Fibroblast of lung (primary cell): ENCODE results near the gene ZEB2. TPM values are rescaled to one million over a fixed set of nuclear protein-coding genes. Genes with fewer than 3 reads are reported as not detected.

Source experiments
- DNase-seq, 2 donors: peaks; one replicate each; pipeline versions ENCODE4 v3.0.0 to v3.0.0-alpha.2; 2010; ENCODE audit warnings: low read depth in 2 of 2
- H2AFZ ChIP-seq: 2 replicates; pipeline ENCODE4 v1.5.1; 2012; ENCODE audit warnings: low read length, control low read depth, inconsistent platforms
- H3K27ac ChIP-seq: 2 replicates; pipeline ENCODE4 v1.5.1; 2011; ENCODE audit warnings: low read length, control low read depth; ENCODE audit not compliant: insufficient read depth
- H3K27me3 ChIP-seq: 2 replicates; pipeline ENCODE4 v1.5.1; 2011; ENCODE audit warnings: mild to moderate bottlenecking, low read length; ENCODE audit not compliant: control insufficient read depth, insufficient read depth
- H3K36me3 ChIP-seq: 2 replicates; pipeline ENCODE4 v1.5.1; 2011; ENCODE audit warnings: low read length; ENCODE audit not compliant: control insufficient read depth, insufficient read depth
- H3K4me1 ChIP-seq: 2 replicates; pipeline ENCODE4 v1.5.1; 2011; ENCODE audit warnings: low read length; ENCODE audit not compliant: control insufficient read depth, insufficient read depth; ENCODE audit errors: extremely low read depth
- H3K4me2 ChIP-seq: 2 replicates; pipeline ENCODE4 v1.5.1; 2011; ENCODE audit warnings: low read length, control low read depth; ENCODE audit not compliant: insufficient read depth; ENCODE audit errors: extremely low read depth
- H3K4me3 ChIP-seq, 4 experiments: fragments of 200-600 bp in 1 of 4; sonication (generic) in 1 of 4; replicated peaks in 1 of 4; 2 replicates each; pipeline ENCODE4 v1.5.1; 2011 to 2016; ENCODE audit warnings: low read length in 4 of 4, low read depth in 3 of 4, mild to moderate bottlenecking in 3 of 4, control low read depth in 2 of 4, inconsistent platforms in 1 of 4, mixed read lengths in 1 of 4; ENCODE audit not compliant: insufficient read depth in 1 of 4; ENCODE audit errors: control extremely low read depth in 1 of 4
- H3K79me2 ChIP-seq: 2 replicates; pipeline ENCODE4 v1.5.1; 2012; ENCODE audit warnings: mild to moderate bottlenecking, low read length, inconsistent platforms; ENCODE audit not compliant: control insufficient read depth, insufficient read depth
- H3K9ac ChIP-seq: 2 replicates; pipeline ENCODE4 v1.5.1; 2011; ENCODE audit warnings: mild to moderate bottlenecking, low read length, control low read depth; ENCODE audit not compliant: insufficient read depth
- H3K9me3 ChIP-seq: 2 replicates; pipeline ENCODE4 v1.5.1; 2012; ENCODE audit warnings: low read depth, low read length; ENCODE audit not compliant: control insufficient read depth, insufficient read depth
- H4K20me1 ChIP-seq: 2 replicates; pipeline ENCODE4 v1.5.1; 2011; ENCODE audit warnings: low read length; ENCODE audit not compliant: control insufficient read depth, insufficient read depth; ENCODE audit errors: extremely low read depth
- CTCF ChIP-seq, 2 donors: IDR thresholded peaks in 1 of 2; conservative IDR thresholded peaks in 1 of 2; 1 replicate in 1 of 2; 2 replicates in 1 of 2; pipeline ENCODE4 v1.5.1; 2011 to 2012; ENCODE audit warnings: low read length in 2 of 2, control low read depth in 1 of 2, inconsistent platforms in 1 of 2, low read depth in 1 of 2, mild to moderate bottlenecking in 1 of 2
- EZH2 ChIP-seq: IDR thresholded peaks from 2 replicates; pipeline ENCODE4 v1.5.1; 2012; ENCODE audit warnings: low read length, control low read depth, mild to moderate bottlenecking; ENCODE audit errors: missing control alignments
- polyA plus RNA-seq, 2 donors: library from polyadenylated mRNA; depleted of rRNA in 1 of 2; stranded (reverse) in 1 of 2; unstranded in 1 of 2; fragments of >200 nt; gene quantifications; 2 replicates each; pipeline ENCODE4 v1.2.1, GENCODE V29; 2011 to 2012; ENCODE audit warnings: missing spikeins in 1 of 2
- total RNA-seq: library from RNA; depleted of rRNA; stranded (reverse); fragments of >200 nt; gene quantifications from 2 replicates; pipeline ENCODE4 v1.2.1, GENCODE V29; 2014

Gene ZEB2
- total and polyA plus RNA-seq, 2 donors (not counting 1 experiment from before 2014, with no cell fraction given): 91.0 to 130 TPM

DNA sequence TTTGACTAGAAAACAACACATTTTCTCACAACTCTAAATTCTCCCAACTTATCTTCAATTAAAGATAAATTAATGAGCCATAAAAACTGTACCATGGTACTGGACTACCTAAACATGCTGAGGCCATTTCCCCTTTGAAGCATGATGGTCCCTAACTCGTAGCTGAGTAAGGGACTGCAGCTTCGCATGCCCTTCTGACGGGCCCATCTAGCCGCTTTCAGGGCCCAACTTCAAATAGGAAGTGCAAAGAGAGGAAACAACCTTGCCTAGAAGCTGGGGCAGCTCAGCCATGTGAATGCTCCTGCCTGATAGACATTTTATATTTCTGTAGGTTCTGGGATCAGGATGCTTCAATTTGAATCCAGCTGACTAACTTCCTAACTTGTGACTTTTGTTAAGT, 72.4 kb downstream of the ZEB2 start:
- H3K4me2 ChIP-seq: no peak overlapping the region
- H3K79me2 ChIP-seq: peaks cover 72% of the 10 kb centered on the region
- no peak overlapping the region for H3K4me3 ChIP-seq
- H3K36me3 ChIP-seq: no peaks in the 10 kb centered on the region
- no peak for DNase-seq
- TF ChIP-seq CTCF (conservative IDR thresholded peaks at IDR 0.05 in 1 of 2, IDR thresholded peaks at IDR 0.05 in 1 of 2; ENCODE audit: low read depth in 1 of 2, low read length in 2 of 2): no peak
- no peak for TF ChIP-seq EZH2
- H3K4me1 ChIP-seq: peaks cover 5% of the 10 kb centered on the region
- H3K27ac ChIP-seq: no peak overlapping the region
- H4K20me1 ChIP-seq: no peaks in the 10 kb centered on the region
- H2AFZ ChIP-seq: no peak overlapping the region
- no peaks in the 10 kb centered on the region for H3K9me3 ChIP-seq
- H3K27me3 ChIP-seq: no peaks in the 10 kb centered on the region
- H3K9ac ChIP-seq: no peak overlapping the region

- no peak overlapping the region for H2AFZ ChIP-seq
- no peaks in the 10 kb centered on the region for H3K36me3 ChIP-seq
- no peaks in the 10 kb centered on the region for H3K9me3 ChIP-seq
- H3K4me3 ChIP-seq: no peak overlapping the region
- no peak overlapping the region for H3K4me2 ChIP-seq
- DNase-seq: no peak
- H4K20me1 ChIP-seq: no peaks in the 10 kb centered on the region
- H3K9ac ChIP-seq: no peak overlapping the region
- H3K4me1 ChIP-seq: peaks cover 3% of the 10 kb centered on the region
- H3K27me3 ChIP-seq: no peaks in the 10 kb centered on the region
- TF ChIP-seq EZH2 (no peak), CTCF (conservative IDR thresholded peaks at IDR 0.05 in 1 of 2, IDR thresholded peaks at IDR 0.05 in 1 of 2; ENCODE audit: low read depth in 1 of 2, low read length in 2 of 2) (no peak)
- H3K27ac ChIP-seq: no peak overlapping the region
- H3K79me2 ChIP-seq: peaks cover 61% of the 10 kb centered on the region
Observed at GRCh38 chr2:144446136-144446535, 73.8 kb downstream of the ZEB2 start.

GRCh38 chr2:144445196-144445595, 74.7 kb downstream of the ZEB2 start:
- Histone ChIP-seq H3K9me3 (no peaks in the 10 kb centered on the region), H3K79me2 (peaks cover 66% of the 10 kb centered on the region), H2AFZ (no peak overlapping the region), H3K4me3 (no peak overlapping the region), H3K4me1 (peaks cover 3% of the 10 kb centered on the region), H3K9ac (no peak overlapping the region), H3K36me3 (no peaks in the 10 kb centered on the region), H4K20me1 (no peaks in the 10 kb centered on the region), H3K27ac (no peak overlapping the region), H3K27me3 (no peaks in the 10 kb centered on the region), H3K4me2 (no peak overlapping the region)
- no peak for DNase-seq
- TF ChIP-seq CTCF (conservative IDR thresholded peaks at IDR 0.05 in 1 of 2, IDR thresholded peaks at IDR 0.05 in 1 of 2; ENCODE audit: low read depth in 1 of 2, low read length in 2 of 2) (no peak), EZH2 (no peak)
